HG02623 (cell line): ENCODE measurements around the gene C2CD4C.
"Not testable (repeated sequence)": the region's sequence is repeated elsewhere in the genome, so short reads cannot be mapped to it uniquely, and the experiment has no call there.

Experiments used
- ATAC-seq: cut with Tn5 transposase; IDR thresholded peaks from one replicate; pipeline ENCODE4 v1.9.1; 2021; ENCODE audit warnings: moderate library complexity; ENCODE audit not compliant: unreplicated experiment

The C2CD4C gene

GRCh38 chr19:418761-419671 is 10.1 kb upstream of the C2CD4C start:
- no peak for ATAC-seq

- no peak for ATAC-seq
These were observed 7.5 kb upstream of the C2CD4C start for GRCh38 chr19:416416-416815.

GRCh38 chr19:415292-415691 is 6.3 kb upstream of the C2CD4C start:
- no peak for ATAC-seq

- ATAC-seq: no peak
These were observed 4.9 kb upstream of the C2CD4C start for GRCh38 chr19:413756-414420.

GRCh38 chr19:412356-413355 is 3.7 kb upstream of the C2CD4C start:
- ATAC-seq: no peak

GRCh38 chr19:411723-412355 is 2.9 kb upstream of the C2CD4C start:
- ATAC-seq: no peak

GRCh38 chr19:411121-411722 is 2.3 kb upstream of the C2CD4C start:
- not testable (repeated sequence) for ATAC-seq

- no peak for ATAC-seq
These were observed 1.4 kb upstream of the C2CD4C start for GRCh38 chr19:410243-410781.

GRCh38 chr19:409516-410242 is 732 bp upstream of the C2CD4C start:
- no peak for ATAC-seq

GRCh38 chr19:408441-408901 is 476 bp downstream of the C2CD4C start:
- no peak for ATAC-seq

- no peak for ATAC-seq
These were observed 1.2 kb downstream of the C2CD4C start for GRCh38 chr19:407511-408440.

- ATAC-seq: no peak
These were observed 1.9 kb downstream of the C2CD4C start for GRCh38 chr19:406971-407510.

- no peak for ATAC-seq
These were observed 2.7 kb downstream of the C2CD4C start for GRCh38 chr19:406135-406781.

- no peak for ATAC-seq
These were observed 3.6 kb downstream of the C2CD4C start for GRCh38 chr19:405121-405965.

GRCh38 chr19:403221-404027 is 5.5 kb downstream of the C2CD4C start:
- no peak for ATAC-seq
